HCT116 (cell line): ENCODE results near the gene PDE4B. TPM values are rescaled to one million over a fixed set of nuclear protein-coding genes. Genes with fewer than 3 reads are reported as not detected.

Experiments used
- ATAC-seq: fragments of 200-7000 bp; cut with Tn5 transposase; 2 replicates; pipeline ENCODE4 v1.9.1; 2020; ENCODE audit warnings: mild to moderate bottlenecking, moderate library complexity
- BruUV-seq: library from RNA; stranded (reverse); fragments of 400-500 nt; replicated peaks from 2 replicates; lab custom pipeline; 2021; lab: Mats Ljungman, UMichigan
- CTCF ChIA-PET: fragments of 300-600 bp; sonication (Branson Sonifier 250); formaldehyde crosslinking; loops from one replicate; lab custom pipeline; 2021; ENCODE audit warnings: antibody characterized with exemption; lab: Charles Lee
- POLR2A ChIA-PET: fragments of 300-600, 350-600 bp; sonication (Branson Sonifier 250); formaldehyde crosslinking; loops from one replicate; lab custom pipeline; 2021; ENCODE audit warnings: antibody characterized with exemption; lab: Charles Lee
- RAD21 ChIA-PET, 2 experiments: fragments of 300-600 bp; sonication (Branson Sonifier 250); formaldehyde crosslinking; loops; one replicate each; lab custom pipeline; 2023; ENCODE audit warnings: low total read pairs in 2 of 2; ENCODE audit not compliant: uncharacterized antibody in 2 of 2, unreplicated experiment in 2 of 2, low non-redundant PET in 1 of 2; lab: Charles Lee
- DNase-seq: peaks from one replicate; pipeline ENCODE4 v3.0.0-alpha.2; 2010; ENCODE audit warnings: low read depth, low spot score
- H2AFZ ChIP-seq: fragments of 200-600 bp; shearing (Covaris generic), sonication (generic); 2 replicates; pipeline ENCODE4 v1.6.1; 2017; ENCODE audit warnings: low read depth, mixed run types, mixed read lengths, antibody characterized with exemption, low read length; ENCODE audit not compliant: poor library complexity, severe bottlenecking
- H3K27ac ChIP-seq: 2 replicates; pipeline ENCODE4 v1.5.1; 2012; ENCODE audit warnings: low read depth, low read length
- H3K27me3 ChIP-seq: fragments of 200-600 bp; sonication (generic); 2 replicates; pipeline ENCODE4 v1.6.1; 2016; ENCODE audit warnings: mixed run types, low read length, mixed read lengths; ENCODE audit not compliant: insufficient read depth
- H3K36me3 ChIP-seq, 2 experiments: fragments of 200-500 bp in 1 of 2; fragments of 200-600 bp in 1 of 2; sonication (Bioruptor generic) in 1 of 2; sonication (generic) in 1 of 2; 2 replicates each; pipeline versions ENCODE4 v1.5.1 to v1.6.1; 2014 to 2016; ENCODE audit warnings: low read length in 2 of 2, inconsistent platforms in 1 of 2, mixed read lengths in 1 of 2, mixed run types in 1 of 2; ENCODE audit not compliant: insufficient read depth in 2 of 2, control insufficient read depth in 1 of 2
- H3K4me1 ChIP-seq, 2 experiments: fragments of 200-600 bp in 1 of 2; sonication (generic) in 1 of 2; 2 replicates each; pipeline versions ENCODE4 v1.5.1 to v1.6.1; 2012 to 2017; ENCODE audit warnings: low read length in 2 of 2, inconsistent platforms in 1 of 2, mild to moderate bottlenecking in 1 of 2, mixed read lengths in 1 of 2, mixed run types in 1 of 2, moderate library complexity in 1 of 2; ENCODE audit not compliant: insufficient read depth in 2 of 2, control insufficient read depth in 1 of 2
- H3K4me2 ChIP-seq: fragments of 200-600 bp; sonication (generic); 2 replicates; pipeline ENCODE4 v1.6.1; 2017; ENCODE audit warnings: mixed run types, low read length, mixed read lengths
- H3K4me3 ChIP-seq, 2 experiments: fragments of 200-600 bp in 1 of 2; sonication (generic) in 1 of 2; replicated peaks in 1 of 2; 2 replicates each; pipeline ENCODE4 v1.5.1; 2011 to 2016; ENCODE audit warnings: low read length in 2 of 2, control low read depth in 1 of 2, low read depth in 1 of 2, mild to moderate bottlenecking in 1 of 2, mixed read lengths in 1 of 2, mixed run types in 1 of 2
- H3K79me2 ChIP-seq: fragments of 200-600 bp; sonication (generic); 2 replicates; pipeline ENCODE4 v1.6.1; 2017; ENCODE audit warnings: mild to moderate bottlenecking, mixed run types, low read length, moderate library complexity, mixed read lengths; ENCODE audit not compliant: insufficient read depth
- H3K9ac ChIP-seq: fragments of 200-600 bp; sonication (generic); 2 replicates; pipeline ENCODE4 v1.6.1; 2016; ENCODE audit warnings: low read length, mixed read lengths
- H3K9me2 ChIP-seq: fragments of 200-600 bp; sonication (generic), shearing (Covaris generic); 2 replicates; pipeline ENCODE4 v1.6.1; 2017; ENCODE audit warnings: mixed run types, mild to moderate bottlenecking, moderate library complexity; ENCODE audit not compliant: insufficient read depth
- H3K9me3 ChIP-seq, 2 experiments: fragments of 200-500 bp in 1 of 2; fragments of 200-600 bp in 1 of 2; sonication (Bioruptor generic) in 1 of 2; sonication (generic) in 1 of 2; 2 replicates each; pipeline ENCODE4 v1.6.1; 2014 to 2017; ENCODE audit warnings: low read length in 2 of 2, mixed read lengths in 2 of 2, inconsistent platforms in 1 of 2, low read depth in 1 of 2, mild to moderate bottlenecking in 1 of 2, mixed run types in 1 of 2, moderate library complexity in 1 of 2; ENCODE audit not compliant: control insufficient read depth in 1 of 2, insufficient read depth in 1 of 2
- H4K20me1 ChIP-seq: fragments of 200-600 bp; sonication (generic), shearing (Covaris generic); 2 replicates; pipeline ENCODE4 v1.6.1; 2017; ENCODE audit warnings: mixed run types, mild to moderate bottlenecking, moderate library complexity; ENCODE audit not compliant: insufficient read depth
- ATF3 ChIP-seq: IDR thresholded peaks from 2 replicates; pipeline ENCODE4 v1.6.1; 2012
- CEBPB ChIP-seq: IDR thresholded peaks from 2 replicates; pipeline ENCODE4 v1.6.1; 2012; ENCODE audit warnings: low read depth
- EGR1 ChIP-seq: IDR thresholded peaks from 2 replicates; pipeline ENCODE4 v1.6.1; 2012; ENCODE audit warnings: low read depth
- ELF1 ChIP-seq: IDR thresholded peaks from 2 replicates; pipeline ENCODE4 v1.6.1; 2012; ENCODE audit warnings: low read depth, borderline replicate concordance
- EZH2 ChIP-seq: fragments of 200-600 bp; sonication (generic); IDR thresholded peaks from 2 replicates; pipeline ENCODE4 v1.6.1; 2017; ENCODE audit warnings: antibody characterized with exemption, mixed run types
- EZH2phosphoT487 ChIP-seq: fragments of 200-600 bp; IDR thresholded peaks from 2 replicates; pipeline ENCODE4 v1.6.1; 2018; ENCODE audit warnings: antibody characterized with exemption, borderline replicate concordance
- FOSL1 ChIP-seq: IDR thresholded peaks from 2 replicates; pipeline ENCODE4 v1.6.1; 2012; ENCODE audit warnings: low read depth
- JUND ChIP-seq: IDR thresholded peaks from 2 replicates; pipeline ENCODE4 v1.6.1; 2012
- MAX ChIP-seq: IDR thresholded peaks from 2 replicates; pipeline ENCODE4 v1.6.1; 2012
- POLR2A ChIP-seq: IDR thresholded peaks from 2 replicates; pipeline ENCODE4 v1.7.0; 2011; ENCODE audit warnings: borderline replicate concordance; ENCODE audit not compliant: insufficient read depth, insufficient read length; ENCODE audit errors: extremely low read depth
- POLR2AphosphoS5 ChIP-seq: IDR thresholded peaks from 2 replicates; pipeline ENCODE4 v1.6.1; 2011; ENCODE audit warnings: mild to moderate bottlenecking, low read depth, low read length, moderate library complexity
- REST ChIP-seq: IDR thresholded peaks from 2 replicates; pipeline ENCODE4 v1.6.1; 2012; ENCODE audit warnings: low read depth
- SIN3A ChIP-seq: IDR thresholded peaks from 2 replicates; pipeline ENCODE4 v1.6.1; 2012; ENCODE audit warnings: low read depth
- SP1 ChIP-seq: IDR thresholded peaks from 2 replicates; pipeline ENCODE4 v1.6.1; 2012; ENCODE audit warnings: low read depth
- SRF ChIP-seq: IDR thresholded peaks from 2 replicates; pipeline ENCODE4 v1.6.1; 2012; ENCODE audit warnings: low read depth
- YY1 ChIP-seq: IDR thresholded peaks from 2 replicates; pipeline ENCODE4 v1.6.1; 2011; ENCODE audit warnings: low read length, low read depth, moderate library complexity, mild to moderate bottlenecking; ENCODE audit not compliant: insufficient replicate concordance; ENCODE audit errors: extremely low read depth
- ZBTB33 ChIP-seq: IDR thresholded peaks from 2 replicates; pipeline ENCODE4 v1.6.1; 2011; ENCODE audit warnings: mild to moderate bottlenecking, low read length, moderate library complexity; ENCODE audit not compliant: insufficient replicate concordance; ENCODE audit errors: extremely low read depth
- ZFX ChIP-seq: fragments of 450-650 bp; IDR thresholded peaks from 2 replicates; pipeline ENCODE4 v1.6.1; 2017
- intact Hi-C: fragments of 100-400 bp; cut with micrococcal nuclease; formaldehyde crosslinking; loops from 2 replicates; pipeline ENCODE4 v1.10.0; 2022
- total RNA-seq: library from RNA; stranded (reverse); gene quantifications from one replicate; pipeline ENCODE4 v1.2.1, GENCODE V29; 2021; ENCODE audit not compliant: unreplicated experiment

The PDE4B gene
- total RNA-seq, 1 experiment from 2014 or later, result 76.9 TPM

- CTCF ChIA-PET, result no interaction called here
- Histone ChIP-seq H3K9me3 (no peaks in the 10 kb centered on the region), H2AFZ (no peak overlapping the region), H3K36me3 (no peaks in the 10 kb centered on the region), H3K4me2 (no peak overlapping the region), H3K4me1 (no peaks in the 10 kb centered on the region), H3K9me2 (no peaks in the 10 kb centered on the region), H3K9ac (no peak overlapping the region), H3K27ac (no peak overlapping the region), H3K27me3 (no peaks in the 10 kb centered on the region), H3K4me3 (no peak overlapping the region), H4K20me1 (no peaks in the 10 kb centered on the region), H3K79me2 (no peaks in the 10 kb centered on the region)
- intact Hi-C loops, result no loop called here
- ATAC-seq (no peak), DNase-seq (no peak)
- no TSS peak for BruUV-seq
- POLR2A ChIA-PET, result no interaction called here
- RAD21 ChIA-PET, result no interaction called here
- TF ChIP-seq SIN3A (no peak), MAX (no peak), ATF3 (no peak), ZBTB33 (no peak), REST (no peak), SRF (no peak), JUND (no peak), CEBPB (no peak), ZFX (no peak), EGR1 (no peak), POLR2A (no peak), ELF1 (no peak), EZH2phosphoT487 (no peak), POLR2AphosphoS5 (no peak), FOSL1 (no peak), SP1 (no peak), EZH2 (no peak), YY1 (no peak)
Observed at GRCh38 chr1:66000033-66000637, 207.4 kb downstream of the PDE4B start.
